Dendritic cell treated with granulocyte-macrophage colony-stimulating factor and Interleukin-4, amounts not matched to agents 40 ng/mL and 50 ng/mL, for 4 days (primary cell): ENCODE results near the gene DAPK1.

Source experiments
- H3K27ac Mint-ChIP-seq: one replicate; pipeline ENCODE4 v1.8.0; 2022; ENCODE audit warnings: mild to moderate bottlenecking, mixed read lengths
- H3K27me3 Mint-ChIP-seq: one replicate; pipeline ENCODE4 v1.8.0; 2022; ENCODE audit warnings: mild to moderate bottlenecking, mixed read lengths
- H3K36me3 Mint-ChIP-seq: one replicate; pipeline ENCODE4 v1.8.0; 2022; ENCODE audit warnings: low read depth, mixed read lengths
- H3K4me1 Mint-ChIP-seq: one replicate; pipeline ENCODE4 v1.8.0; 2022; ENCODE audit warnings: low read depth, mixed read lengths
- H3K4me3 Mint-ChIP-seq: one replicate; pipeline ENCODE4 v1.8.0; 2022; ENCODE audit warnings: mild to moderate bottlenecking, moderate library complexity, mixed read lengths
- H3K9me3 Mint-ChIP-seq: one replicate; pipeline ENCODE4 v1.8.0; 2022; ENCODE audit warnings: mixed read lengths
- intact Hi-C: fragments of 100-400 bp; cut with micrococcal nuclease; formaldehyde crosslinking; loops from one replicate; pipeline ENCODE4 v1.15.0; 2022

DAPK1 gene

GRCh38 chr9:87703636-87704276 is 206.1 kb downstream of the DAPK1 start:
- Mint-ChIP-seq H3K4me1 (peaks cover 21% of the 10 kb centered on the region), H3K27me3 (no peaks in the 10 kb centered on the region), H3K9me3 (no peaks in the 10 kb centered on the region), H3K36me3 (peaks cover 95% of the 10 kb centered on the region), H3K27ac (no peak overlapping the region), H3K4me3 (no peak overlapping the region)
- intact Hi-C loops, result no loop called here

GRCh38 chr9:87704342-87704741 is 206.7 kb downstream of the DAPK1 start:
- peaks cover 95% of the 10 kb centered on the region for H3K36me3 Mint-ChIP-seq
- no peak overlapping the region for H3K4me3 Mint-ChIP-seq
- H3K9me3 Mint-ChIP-seq, result no peaks in the 10 kb centered on the region
- intact Hi-C loops, result no loop called here
- H3K4me1 Mint-ChIP-seq, result peaks cover 27% of the 10 kb centered on the region
- H3K27ac Mint-ChIP-seq, result no peak overlapping the region
- no peaks in the 10 kb centered on the region for H3K27me3 Mint-ChIP-seq

DNA sequence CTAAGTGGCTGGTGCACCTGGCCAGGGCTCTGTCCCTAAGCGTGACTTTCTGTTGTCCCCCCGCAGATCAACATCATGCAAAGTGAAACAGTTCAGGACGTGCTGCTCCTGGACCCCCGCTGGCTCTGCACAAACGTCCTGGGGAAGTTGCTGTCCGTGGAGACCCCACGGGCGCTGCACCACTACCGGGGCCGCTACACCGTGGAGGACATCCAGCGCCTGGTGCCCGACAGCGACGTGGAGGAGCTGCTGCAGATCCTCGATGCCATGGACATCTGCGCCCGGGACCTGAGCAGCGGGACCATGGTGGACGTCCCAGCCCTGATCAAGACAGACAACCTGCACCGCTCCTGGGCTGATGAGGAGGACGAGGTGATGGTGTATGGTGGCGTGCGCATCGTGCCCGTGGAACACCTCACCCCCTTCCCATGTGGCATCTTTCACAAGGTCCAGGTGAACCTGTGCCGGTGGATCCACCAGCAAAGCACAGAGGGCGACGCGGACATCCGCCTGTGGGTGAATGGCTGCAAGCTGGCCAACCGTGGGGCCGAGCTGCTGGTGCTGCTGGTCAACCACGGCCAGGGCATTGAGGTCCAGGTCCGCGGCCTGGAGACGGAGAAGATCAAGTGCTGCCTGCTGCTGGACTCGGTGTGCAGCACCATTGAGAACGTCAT is 208.5 kb downstream of the DAPK1 start:
- no peaks in the 10 kb centered on the region for H3K27me3 Mint-ChIP-seq
- no peak overlapping the region for H3K4me3 Mint-ChIP-seq
- no peaks in the 10 kb centered on the region for H3K9me3 Mint-ChIP-seq
- peaks cover 43% of the 10 kb centered on the region for H3K4me1 Mint-ChIP-seq
- H3K36me3 Mint-ChIP-seq, result peaks cover 82% of the 10 kb centered on the region
- no peak overlapping the region for H3K27ac Mint-ChIP-seq
- intact Hi-C loops, result no loop called here

DNA sequence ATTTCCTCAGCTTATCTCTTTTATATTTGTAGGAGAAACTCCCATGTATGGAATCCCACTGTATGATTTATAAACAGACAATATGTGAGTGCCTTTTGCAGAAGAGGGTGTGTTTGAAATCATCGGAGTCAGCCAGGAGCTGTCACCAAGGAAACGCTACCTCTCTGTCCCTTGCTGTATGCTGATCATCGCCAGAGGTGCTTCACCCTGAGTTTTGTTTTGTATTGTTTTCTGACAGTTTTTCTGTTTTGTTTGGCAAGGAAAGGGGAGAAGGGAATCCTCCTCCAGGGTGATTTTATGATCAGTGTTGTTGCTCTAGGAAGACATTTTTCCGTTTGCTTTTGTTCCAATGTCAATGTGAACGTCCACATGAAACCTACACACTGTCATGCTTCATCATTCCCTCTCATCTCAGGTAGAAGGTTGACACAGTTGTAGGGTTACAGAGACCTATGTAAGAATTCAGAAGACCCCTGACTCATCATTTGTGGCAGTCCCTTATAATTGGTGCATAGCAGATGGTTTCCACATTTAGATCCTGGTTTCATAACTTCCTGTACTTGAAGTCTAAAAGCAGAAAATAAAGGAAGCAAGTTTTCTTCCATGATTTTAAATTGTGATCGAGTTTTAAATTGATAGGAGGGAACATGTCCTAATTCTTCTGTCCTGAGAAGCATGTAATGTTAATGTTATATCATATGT is 210.3 kb downstream of the DAPK1 start:
- H3K9me3 Mint-ChIP-seq, result no peaks in the 10 kb centered on the region
- no peak overlapping the region for H3K27ac Mint-ChIP-seq
- H3K27me3 Mint-ChIP-seq, result no peaks in the 10 kb centered on the region
- intact Hi-C loops, result no loop called here
- peaks cover 56% of the 10 kb centered on the region for H3K4me1 Mint-ChIP-seq
- H3K4me3 Mint-ChIP-seq, result no peak overlapping the region
- H3K36me3 Mint-ChIP-seq, result peaks cover 65% of the 10 kb centered on the region

- Mint-ChIP-seq H3K4me3 (no peak overlapping the region), H3K36me3 (peaks cover 59% of the 10 kb centered on the region), H3K9me3 (no peaks in the 10 kb centered on the region), H3K27me3 (no peaks in the 10 kb centered on the region), H3K27ac (no peak overlapping the region), H3K4me1 (peaks cover 62% of the 10 kb centered on the region)
- intact Hi-C loops, result no loop called here
Observed at GRCh38 chr9:87708546-87708945, 210.9 kb downstream of the DAPK1 start.

DNA sequence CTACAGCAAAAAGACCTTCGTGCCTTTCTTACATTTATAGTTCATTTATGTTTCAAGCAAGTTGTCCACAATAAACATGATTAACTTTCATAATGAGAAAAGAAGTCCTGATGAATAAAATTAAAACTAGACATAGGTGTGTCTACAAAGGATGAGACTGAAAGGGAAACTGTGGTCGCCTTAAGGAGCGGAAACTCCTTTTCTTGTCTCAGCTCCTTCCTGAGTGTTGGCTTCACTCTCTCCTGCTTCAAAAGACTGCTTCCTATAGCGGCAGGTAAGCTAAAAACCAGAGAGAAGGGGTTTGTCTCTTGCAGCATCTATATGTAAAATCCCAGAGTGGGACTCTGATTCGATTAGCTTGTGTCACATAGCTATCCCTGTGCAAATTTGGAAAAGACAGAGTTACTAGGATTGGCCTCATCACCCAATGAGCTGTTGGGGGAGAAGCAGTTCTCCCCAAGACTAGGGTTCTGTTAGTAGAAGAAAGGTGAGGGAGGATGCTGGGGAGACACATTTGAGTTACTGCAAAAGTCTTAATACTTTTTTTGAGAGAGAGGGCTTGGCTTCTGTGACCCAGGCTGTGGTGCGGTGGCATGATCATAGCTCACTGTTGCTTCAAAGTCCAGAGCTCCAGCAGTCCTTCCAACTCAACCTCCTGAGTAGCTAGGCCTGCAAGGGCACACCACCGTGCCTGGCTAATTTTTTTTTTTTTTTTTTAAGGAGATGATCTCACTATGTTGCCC is 211.5 kb downstream of the DAPK1 start:
- no peaks in the 10 kb centered on the region for H3K27me3 Mint-ChIP-seq
- intact Hi-C loops, result no loop called here
- peaks cover 55% of the 10 kb centered on the region for H3K36me3 Mint-ChIP-seq
- H3K9me3 Mint-ChIP-seq, result no peaks in the 10 kb centered on the region
- H3K4me3 Mint-ChIP-seq, result no peak overlapping the region
- H3K27ac Mint-ChIP-seq, result peak overlapping the region; percentile 25
- peaks cover 66% of the 10 kb centered on the region for H3K4me1 Mint-ChIP-seq

DNA sequence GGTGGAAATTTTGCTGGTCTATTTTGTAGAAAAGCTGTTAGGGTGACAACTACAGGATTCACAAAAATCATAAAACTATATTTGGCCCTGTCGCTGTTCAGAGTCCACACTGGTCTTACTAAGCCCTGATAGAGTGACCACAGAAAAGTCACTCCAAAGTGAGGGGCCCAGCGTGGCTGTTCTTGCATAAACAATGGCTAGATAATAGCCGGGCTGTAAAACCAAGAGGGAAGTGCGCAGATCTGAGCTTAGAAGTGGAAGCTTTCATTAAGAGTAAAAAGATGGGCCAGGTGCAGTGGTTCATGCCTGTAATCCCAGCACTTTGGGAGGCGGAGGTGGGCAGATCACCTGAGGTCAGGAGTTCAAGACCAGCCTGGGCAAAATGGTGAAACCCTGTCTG is 212.8 kb downstream of the DAPK1 start:
- no peaks in the 10 kb centered on the region for H3K9me3 Mint-ChIP-seq
- no peaks in the 10 kb centered on the region for H3K27me3 Mint-ChIP-seq
- peaks cover 42% of the 10 kb centered on the region for H3K36me3 Mint-ChIP-seq
- intact Hi-C loops, result no loop called here
- peaks cover 65% of the 10 kb centered on the region for H3K4me1 Mint-ChIP-seq
- H3K27ac Mint-ChIP-seq, result no peak overlapping the region
- H3K4me3 Mint-ChIP-seq, result no peak overlapping the region

DNA sequence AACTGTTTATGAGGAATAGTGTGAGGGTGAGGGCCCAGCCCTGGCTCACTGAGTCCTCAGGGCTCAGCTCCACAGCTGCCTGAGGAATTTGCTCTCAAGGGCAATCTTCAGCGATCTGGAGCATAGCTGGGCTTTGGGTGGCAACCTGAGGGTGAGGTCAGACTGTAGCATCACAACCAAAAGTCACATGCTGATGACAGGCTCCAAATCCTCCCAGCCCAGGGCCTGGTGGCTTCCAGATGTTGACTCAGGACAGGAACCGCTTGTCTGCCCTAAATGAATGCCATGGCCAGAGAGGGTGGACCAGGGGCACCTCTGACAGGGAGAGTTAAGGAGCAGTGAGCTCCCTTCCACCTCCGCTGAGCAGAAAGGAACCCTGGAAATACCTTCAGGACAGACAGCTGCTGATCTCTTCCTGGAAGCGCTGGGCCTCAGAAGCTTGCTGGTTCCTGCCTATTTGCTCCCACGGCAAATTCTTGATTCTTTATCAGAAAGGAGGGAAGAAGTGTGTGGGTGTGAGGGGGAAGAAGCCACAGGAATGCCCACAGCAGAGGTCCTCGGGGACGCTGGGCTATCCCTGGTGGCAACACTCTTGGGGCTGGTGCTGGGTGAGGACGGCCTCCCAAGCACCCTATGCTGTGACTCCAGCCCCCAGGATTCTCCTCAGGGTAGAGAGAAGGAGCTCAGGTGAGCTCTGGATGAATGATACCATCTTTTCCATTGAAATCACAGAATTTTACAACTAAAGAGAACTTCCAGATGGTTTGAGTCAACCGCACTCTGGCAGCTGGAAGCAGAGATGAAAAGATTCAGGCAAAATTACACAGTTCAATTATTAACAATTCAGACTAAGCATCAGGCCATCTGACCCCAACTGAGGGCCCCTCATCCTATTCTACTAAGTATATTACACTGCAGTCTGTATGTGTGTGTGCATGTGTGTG is 214.5 kb downstream of the DAPK1 start:
- H3K4me1 Mint-ChIP-seq, result peaks cover 68% of the 10 kb centered on the region
- peaks cover 2% of the 10 kb centered on the region for H3K27me3 Mint-ChIP-seq
- peak overlapping the region; percentile 13 for H3K4me3 Mint-ChIP-seq
- intact Hi-C loops, result no loop called here
- peaks cover 25% of the 10 kb centered on the region for H3K36me3 Mint-ChIP-seq
- H3K27ac Mint-ChIP-seq, result peak overlapping the region; percentile 91
- no peaks in the 10 kb centered on the region for H3K9me3 Mint-ChIP-seq

DNA sequence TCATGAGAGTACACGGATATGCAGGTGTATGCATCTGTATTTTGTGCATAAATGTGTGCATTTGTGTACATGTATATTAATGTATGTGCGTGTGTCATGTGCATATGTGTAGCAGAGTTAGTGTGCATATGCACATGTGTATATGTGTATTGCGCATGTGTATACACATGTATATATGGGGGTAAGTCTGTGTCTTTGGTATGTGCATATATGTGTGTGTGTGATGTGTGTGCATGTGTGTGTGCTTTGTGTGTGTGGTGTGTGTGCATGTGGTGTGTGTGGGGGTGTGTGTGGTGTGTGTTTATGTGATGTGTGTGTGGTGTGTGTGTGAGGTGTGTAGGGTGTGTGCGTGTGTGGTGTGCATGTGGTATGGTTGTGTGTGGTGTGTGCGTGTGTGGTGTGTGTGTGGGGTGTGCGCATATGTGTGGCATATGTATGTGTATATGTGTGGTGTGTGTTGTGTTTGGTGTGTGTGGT is 215.2 kb downstream of the DAPK1 start:
- H3K9me3 Mint-ChIP-seq, result no peaks in the 10 kb centered on the region
- peak overlapping the region; percentile 64 for H3K4me3 Mint-ChIP-seq
- H3K27me3 Mint-ChIP-seq, result peaks cover 5% of the 10 kb centered on the region
- intact Hi-C loops, result loop anchor here (1.0 kb wide), 3 partner anchors 9 to 80 kb away; partner anchors contain the start of gene CTSL
- H3K4me1 Mint-ChIP-seq, result peaks cover 66% of the 10 kb centered on the region
- peaks cover 18% of the 10 kb centered on the region for H3K36me3 Mint-ChIP-seq
- peak overlapping the region; percentile 91 for H3K27ac Mint-ChIP-seq

DNA sequence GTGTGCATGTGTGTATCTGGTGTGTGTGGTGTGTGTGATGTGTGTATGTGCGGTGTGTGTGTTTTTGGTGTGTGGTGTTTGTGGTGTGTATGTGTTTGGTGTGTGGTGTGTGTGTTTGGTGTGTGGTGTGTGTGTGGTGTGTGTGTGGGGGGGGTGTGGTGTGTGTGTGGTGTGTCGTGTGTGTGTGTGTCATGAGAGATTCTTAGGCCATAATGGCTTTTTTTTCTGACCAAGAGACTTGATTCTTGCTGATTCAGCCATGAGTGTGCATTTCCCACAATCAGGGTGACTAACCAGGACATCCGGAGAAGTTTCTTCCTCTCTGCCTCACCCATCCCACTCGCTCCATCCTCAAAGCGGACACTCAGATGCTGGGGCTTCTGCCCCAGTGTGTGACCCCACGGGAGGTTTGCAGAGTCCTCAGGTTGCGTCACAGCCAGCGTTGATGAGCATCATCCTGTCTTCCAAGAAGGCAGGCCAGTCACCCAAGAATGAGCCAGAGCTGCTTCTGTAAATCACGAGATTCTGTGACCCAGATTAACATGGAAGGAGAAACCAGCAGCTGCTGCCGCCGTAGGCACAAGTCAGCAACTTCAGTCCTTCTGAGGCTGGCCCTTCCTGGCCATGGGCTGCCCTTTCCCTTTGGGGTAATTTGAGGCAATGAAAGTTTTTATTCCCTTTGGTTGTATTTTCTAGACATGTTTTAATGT is 215.8 kb downstream of the DAPK1 start:
- peaks cover 8% of the 10 kb centered on the region for H3K27me3 Mint-ChIP-seq
- intact Hi-C loops, result loop anchor here (1.0 kb wide), 3 partner anchors 9 to 80 kb away; partner anchors contain the start of gene CTSL
- peaks cover 13% of the 10 kb centered on the region for H3K36me3 Mint-ChIP-seq
- no peaks in the 10 kb centered on the region for H3K9me3 Mint-ChIP-seq
- H3K4me3 Mint-ChIP-seq, result peak overlapping the region; percentile 64
- H3K27ac Mint-ChIP-seq, result peak overlapping the region; percentile 91
- peaks cover 68% of the 10 kb centered on the region for H3K4me1 Mint-ChIP-seq

GRCh38 chr9:87713988-87714330 is 216.3 kb downstream of the DAPK1 start:
- no peak overlapping the region for H3K4me3 Mint-ChIP-seq
- intact Hi-C loops, result loop anchor here (1.0 kb wide), 3 partner anchors 8 to 79 kb away; partner anchors contain the start of gene CTSL
- peaks cover 68% of the 10 kb centered on the region for H3K4me1 Mint-ChIP-seq

DNA sequence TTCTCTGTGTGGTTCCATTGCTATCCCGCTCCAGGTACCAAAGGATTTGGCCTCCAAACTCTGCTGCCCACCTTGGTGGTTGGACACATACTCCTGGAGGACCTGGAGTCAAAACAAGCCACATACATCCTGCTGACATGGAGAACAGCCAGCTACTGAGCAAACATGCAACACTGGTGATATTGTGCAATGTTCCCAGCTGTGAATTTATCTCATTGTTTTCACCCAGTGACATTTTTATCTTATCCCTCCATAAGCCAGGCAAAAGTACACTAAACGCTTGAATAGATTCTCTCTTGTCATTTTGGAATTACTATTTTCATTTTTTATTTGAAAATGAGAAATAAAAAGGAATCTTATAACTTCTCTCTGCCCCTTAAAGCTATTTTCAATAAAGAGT is 217.2 kb downstream of the DAPK1 start:
- Mint-ChIP-seq H3K4me3 (peak overlapping the region; percentile 44), H3K4me1 (peaks cover 65% of the 10 kb centered on the region), H3K9me3 (no peaks in the 10 kb centered on the region), H3K27ac (peak overlapping the region; percentile 78), H3K27me3 (peaks cover 9% of the 10 kb centered on the region), H3K36me3 (no peaks in the 10 kb centered on the region)
- intact Hi-C loops, result no loop called here

More at GRCh38 chr9:87713988-87714330, 216.3 kb downstream of the DAPK1 start:
- H3K36me3 Mint-ChIP-seq, result peaks cover 8% of the 10 kb centered on the region
- no peaks in the 10 kb centered on the region for H3K9me3 Mint-ChIP-seq
- H3K27ac Mint-ChIP-seq, result peak overlapping the region; percentile 91
- H3K27me3 Mint-ChIP-seq, result peaks cover 9% of the 10 kb centered on the region
